B cell (primary cell): Measurements from ENCODE around the gene ZNF322. TPM values are rescaled to one million over a fixed set of nuclear protein-coding genes. Genes with fewer than 3 reads are reported as not detected.

Experiments
- ATAC-seq: fragments of 200-7000 bp; cut with Tn5 transposase; one replicate; pipeline ENCODE4 v1.10.0; 2021; ENCODE audit warnings: low read depth, mild to moderate bottlenecking, moderate number of reproducible peaks, moderate library complexity
- CTCF ChIA-PET: fragments of 350-600 bp; sonication (Branson Sonifier 250); formaldehyde crosslinking; loops from one replicate; lab custom pipeline; 2021; ENCODE audit warnings: antibody characterized with exemption, inconsistent platforms; lab: Charles Lee
- POLR2A ChIA-PET: fragments of 350-600 bp; sonication (Branson Sonifier 250); formaldehyde crosslinking; loops from one replicate; lab custom pipeline; 2021; ENCODE audit warnings: antibody characterized with exemption; lab: Charles Lee
- DNase-seq: peaks from one replicate; pipeline ENCODE4 v3.0.0; 2013
- H2AFZ ChIP-seq: 2 replicates; pipeline ENCODE4 v1.6.1; 2012; ENCODE audit warnings: mild to moderate bottlenecking, low read depth, low read length; ENCODE audit not compliant: insufficient read depth, poor library complexity, severe bottlenecking
- H3K27ac ChIP-seq, 2 donors: 1 replicate in 1 of 2; 2 replicates in 1 of 2; pipeline ENCODE4 v1.5.1; 2012 to 2013; ENCODE audit warnings: low read length in 2 of 2, mild to moderate bottlenecking in 2 of 2, moderate library complexity in 1 of 2
- H3K27me3 ChIP-seq, 4 experiments: fragments of 200-600 bp in 1 of 4; sonication (generic) in 1 of 4; replicated peaks in 1 of 4; 1 replicate in 2 of 4; 2 replicates in 2 of 4; pipeline versions ENCODE4 v1.6.1 to v1.7.0; 2013 to 2016; ENCODE audit warnings: low read length in 3 of 4, mild to moderate bottlenecking in 2 of 4, mixed read lengths in 1 of 4, moderate library complexity in 1 of 4; ENCODE audit not compliant: insufficient read depth in 4 of 4, control insufficient read depth in 3 of 4; ENCODE audit errors: control extremely low read depth in 1 of 4
- H3K36me3 ChIP-seq, 2 experiments: replicated peaks in 1 of 2; 1 replicate in 1 of 2; 2 replicates in 1 of 2; pipeline versions ENCODE4 v1.6.1 to v1.7.1; 2013; ENCODE audit warnings: low read length in 1 of 2; ENCODE audit not compliant: insufficient read depth in 2 of 2, control insufficient read depth in 1 of 2; ENCODE audit errors: control extremely low read depth in 1 of 2, extremely low read depth in 1 of 2
- H3K4me1 ChIP-seq, 2 donors: fragments of 200-600 bp in 1 of 2; sonication (generic) in 1 of 2; 1 replicate in 1 of 2; 2 replicates in 1 of 2; pipeline versions ENCODE4 v1.5.1 to v1.6.1; 2013 to 2017; ENCODE audit warnings: low read length in 2 of 2; ENCODE audit not compliant: control insufficient read depth in 2 of 2, insufficient read depth in 2 of 2
- H3K4me2 ChIP-seq: replicated peaks from 2 replicates; pipeline ENCODE3; 2012; ENCODE audit warnings: mild to moderate bottlenecking, low read depth, low read length; ENCODE audit not compliant: poor library complexity, severe bottlenecking
- H3K4me3 ChIP-seq, 5 experiments: fragments of 200-600 bp in 1 of 5; sonication (generic) in 1 of 5; 1 replicate in 3 of 5; 2 replicates in 2 of 5; pipeline versions ENCODE4 v1.5.1 to v1.7.0; 2011 to 2016; ENCODE audit warnings: low read length in 4 of 5, mild to moderate bottlenecking in 4 of 5, low read depth in 2 of 5, control low read depth in 1 of 5, moderate library complexity in 1 of 5; ENCODE audit not compliant: insufficient read depth in 1 of 5; ENCODE audit errors: control extremely low read depth in 1 of 5, extremely low read depth in 1 of 5
- H3K79me2 ChIP-seq: fragments of 200-600 bp; sonication (generic); one replicate; pipeline ENCODE4 v1.6.0; 2016; ENCODE audit warnings: low read length; ENCODE audit not compliant: control insufficient read depth, insufficient read depth
- H3K9ac ChIP-seq: fragments of 200-600 bp; sonication (generic); 2 replicates; pipeline ENCODE4 v1.6.1; 2017; ENCODE audit warnings: mild to moderate bottlenecking, low read length, moderate library complexity
- H3K9me3 ChIP-seq, 3 donors: one replicate each; pipeline versions ENCODE4 v1.6.1 to v1.7.1; 2013; ENCODE audit warnings: low read length in 2 of 3; ENCODE audit not compliant: control insufficient read depth in 2 of 3, insufficient read depth in 1 of 3; ENCODE audit errors: control extremely low read depth in 1 of 3
- H4K20me1 ChIP-seq: 2 replicates; pipeline ENCODE4 v1.6.0; 2012; ENCODE audit warnings: mild to moderate bottlenecking, low read length; ENCODE audit not compliant: insufficient read depth, control insufficient read depth, poor library complexity, severe bottlenecking
- H3K27ac Mint-ChIP-seq: one replicate; pipeline ENCODE4 v1.8.0; 2021; ENCODE audit warnings: mixed read lengths
- H3K27me3 Mint-ChIP-seq: one replicate; pipeline ENCODE4 v1.8.0; 2021; ENCODE audit warnings: mixed read lengths
- H3K4me1 Mint-ChIP-seq: one replicate; pipeline ENCODE4 v1.8.0; 2021; ENCODE audit warnings: mixed read lengths
- H3K4me3 Mint-ChIP-seq: one replicate; pipeline ENCODE4 v1.8.0; 2021; ENCODE audit warnings: mixed read lengths
- H3K9me3 Mint-ChIP-seq: one replicate; pipeline ENCODE4 v1.8.0; 2022; ENCODE audit warnings: mixed read lengths; ENCODE audit not compliant: insufficient read depth
- CTCF ChIP-seq: fragments of 200-600 bp; IDR thresholded peaks from one replicate; pipeline ENCODE4 v1.8.0; 2022; ENCODE audit warnings: antibody characterized with exemption, mild to moderate bottlenecking
- EZH2 ChIP-seq: IDR thresholded peaks from 2 replicates; pipeline ENCODE4 v1.6.1; 2012; ENCODE audit warnings: borderline replicate concordance, low read depth, mild to moderate bottlenecking, moderate library complexity, low read length; ENCODE audit not compliant: insufficient read depth, poor library complexity, severe bottlenecking
- WGBS: methylation state at CpG from one replicate; pipeline ENCODE4 v1.1.5; 2013; ENCODE audit warnings: missing lambda C conversion rate; ENCODE audit not compliant: insufficient coverage; 5-methylcytosine and 5-hydroxymethylcytosine counted together
- intact Hi-C: fragments of 100-400 bp; cut with micrococcal nuclease; formaldehyde crosslinking; loops from one replicate; pipeline ENCODE4 v1.10.0; 2022
- polyA plus RNA-seq: library from polyadenylated mRNA; depleted of rRNA; stranded (reverse); fragments of >200 nt; gene quantifications from 2 replicates; pipeline ENCODE4 v1.2.3, GENCODE V29; 2012
- total RNA-seq, 2 donors: library from RNA; stranded (reverse); fragments of 120-200 nt in 1 of 2; gene quantifications; 1 replicate in 1 of 2; 2 replicates in 1 of 2; pipeline versions ENCODE4 v1.2.3 to v1.2.4, GENCODE V29; 2013 to 2022

ZNF322 gene
- total and polyA plus RNA-seq, 2 donors (not counting 1 experiment from before 2014, with no cell fraction given): 3.2 to 27.6 TPM

- ATAC-seq: peak; percentile 56
- CTCF ChIA-PET: interaction anchor here (0.8 to 0.9 kb wide), 2 partner anchors 64 to 1739 kb away, joined by 3 to 4 read pairs; no protein-coding TSS in a partner anchor
These were observed 435 bp upstream of the ZNF322 start for GRCh38 chr6:26660000-26660361.

More at GRCh38 chr6:26660000-26660361, 435 bp upstream of the ZNF322 start:
- Histone ChIP-seq H3K4me3 (peak overlapping the region; percentile 80 to 94 (median 81)), H3K27ac (peak overlapping the region; percentile 51 to 87), H3K36me3 (peaks cover 0 to 2% of the 10 kb centered on the region in 2 experiments), H3K27me3 (peaks cover 0 to 10% (median 9%) of the 10 kb centered on the region in 4 experiments), H3K79me2 (peaks cover 24% of the 10 kb centered on the region), H3K9ac (peak overlapping the region; percentile 94), H2AFZ (peak overlapping the region; percentile 95), H4K20me1 (peaks cover 4% of the 10 kb centered on the region), H3K4me1 (peaks cover 21 to 23% of the 10 kb centered on the region in 2 donors), H3K4me2 (peak overlapping the region; percentile 85), H3K9me3 (no peaks in the 10 kb centered on the region)
- Mint-ChIP-seq H3K27ac (peak overlapping the region; percentile 28), H3K9me3 (no peaks in the 10 kb centered on the region), H3K4me3 (peak overlapping the region; percentile 88), H3K27me3 (peaks cover 29% of the 10 kb centered on the region), H3K4me1 (peaks cover 28% of the 10 kb centered on the region)
- DNase-seq: no peak
- WGBS: 0% methylated on average over 4 of the region's 5 CpGs
- POLR2A ChIA-PET: no interaction called here
- intact Hi-C loops: loop anchor here (1.0 kb wide), 1 partner anchor 64 kb away; the partner anchor contains the start of gene ABT1
- TF ChIP-seq EZH2 (no peak), CTCF (peak; percentile 52)
